ENCODE data around the gene BRMS1. TPM values are rescaled to one million over a fixed set of nuclear protein-coding genes. Genes with fewer than 3 reads are reported as not detected.
"Not testable (repeated sequence)": the region's sequence is repeated elsewhere in the genome, so short reads cannot be mapped to it uniquely, and the experiment has no call there.

The BRMS1 gene
- polyA plus RNA-seq, 1 donor (not counting 4 experiments of a cell fraction or from before 2014, with no cell fraction given): 61.4 TPM

DNA sequence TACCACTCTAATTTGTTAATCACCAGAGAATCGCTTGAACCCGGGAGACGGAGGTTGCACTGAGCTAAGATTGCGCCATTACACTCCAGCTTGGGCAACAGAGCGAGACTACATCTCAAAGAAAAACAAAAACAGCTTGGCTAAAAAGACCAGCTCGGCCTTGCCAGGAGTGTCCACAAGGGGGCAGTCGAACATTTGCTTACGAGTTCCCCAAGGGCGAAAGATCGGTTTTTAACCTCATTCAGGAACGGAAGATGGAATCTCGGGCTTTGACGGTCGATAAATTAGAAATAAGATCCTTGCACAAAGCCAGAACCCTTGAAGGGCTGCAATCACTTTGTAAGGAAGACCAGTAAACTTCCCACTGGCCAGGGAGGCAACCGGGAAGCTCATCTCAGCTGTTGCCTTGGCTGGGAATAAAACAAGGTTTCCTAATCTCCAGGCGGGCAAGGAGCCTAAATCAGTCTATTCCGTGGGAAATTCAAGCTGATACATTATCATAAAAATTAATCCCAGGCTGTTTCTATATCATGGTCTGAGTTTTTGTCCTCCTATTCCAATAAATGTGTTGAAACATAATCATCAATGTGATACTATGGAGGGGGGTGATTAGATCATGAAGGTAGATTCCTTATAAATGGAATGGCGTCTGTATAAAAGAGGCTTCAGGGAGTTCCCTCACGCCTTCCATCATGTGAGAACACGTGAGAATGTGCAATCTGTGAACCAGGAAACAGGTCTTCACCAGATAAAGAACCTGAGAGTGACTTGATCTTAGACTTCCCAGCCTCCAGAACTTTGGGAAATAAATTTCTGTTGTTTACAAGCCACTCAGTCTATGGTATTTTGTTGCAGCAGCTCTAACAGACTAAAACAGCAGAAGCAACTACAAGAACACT, 41.5 kb upstream of the BRMS1 start:
- Histone ChIP-seq H4K20me1 (ENCODE audit: control insufficient read depth, extremely low read depth, insufficient read depth, low read length) (no peaks in the 10 kb centered on the region), H3K4me2 (ENCODE audit: control insufficient read depth, extremely low read depth, insufficient read depth, low read depth, low read length) (peak overlapping the region; percentile 79), H3K79me2 (ENCODE audit: control insufficient read depth, insufficient read depth, low read length) (no peaks in the 10 kb centered on the region), H3K36me3 (ENCODE audit: control insufficient read depth in 2 of 2, extremely low read depth in 1 of 2, insufficient read depth in 2 of 2, low read length in 2 of 2) (no peaks in the 10 kb centered on the region), H3K4me3 (ENCODE audit: control insufficient read depth in 2 of 3, extremely low read depth in 1 of 3, insufficient read depth in 2 of 3, low read depth in 1 of 3, low read length in 3 of 3) (peak overlapping the region in 1 of 3 experiments; percentile 49), H3K4me1 (ENCODE audit: control insufficient read depth, extremely low read depth, insufficient read depth, low read length) (peaks cover 6% of the 10 kb centered on the region), H2AFZ (ENCODE audit: control insufficient read depth, low read length) (peak overlapping the region; percentile 82), H3K27me3 (ENCODE audit: control insufficient read depth, extremely low read depth, insufficient read depth, low read length) (no peaks in the 10 kb centered on the region), H3K27ac (ENCODE audit: control insufficient read depth, insufficient read depth, low read length) (no peak overlapping the region), H3K9me1 (ENCODE audit: control insufficient read depth, extremely low read depth, insufficient read depth, low read length) (no peaks in the 10 kb centered on the region), H3K9ac (ENCODE audit: control insufficient read depth, extremely low read depth, insufficient read depth, low read length) (peak overlapping the region; percentile 51), H3K9me3 (ENCODE audit: control insufficient read depth, low read depth, low read length) (no peaks in the 10 kb centered on the region)
- dilution Hi-C loops (cut with MboI; ENCODE audit: extremely low pct_ligation_motif_present, low sequenced_read_pairs): no loop called here
- TF ChIP-seq EZH2 (IDR thresholded peaks at IDR 0.05; ENCODE audit: low read length): no peak
- TF ChIP-seq, protein P1, sequence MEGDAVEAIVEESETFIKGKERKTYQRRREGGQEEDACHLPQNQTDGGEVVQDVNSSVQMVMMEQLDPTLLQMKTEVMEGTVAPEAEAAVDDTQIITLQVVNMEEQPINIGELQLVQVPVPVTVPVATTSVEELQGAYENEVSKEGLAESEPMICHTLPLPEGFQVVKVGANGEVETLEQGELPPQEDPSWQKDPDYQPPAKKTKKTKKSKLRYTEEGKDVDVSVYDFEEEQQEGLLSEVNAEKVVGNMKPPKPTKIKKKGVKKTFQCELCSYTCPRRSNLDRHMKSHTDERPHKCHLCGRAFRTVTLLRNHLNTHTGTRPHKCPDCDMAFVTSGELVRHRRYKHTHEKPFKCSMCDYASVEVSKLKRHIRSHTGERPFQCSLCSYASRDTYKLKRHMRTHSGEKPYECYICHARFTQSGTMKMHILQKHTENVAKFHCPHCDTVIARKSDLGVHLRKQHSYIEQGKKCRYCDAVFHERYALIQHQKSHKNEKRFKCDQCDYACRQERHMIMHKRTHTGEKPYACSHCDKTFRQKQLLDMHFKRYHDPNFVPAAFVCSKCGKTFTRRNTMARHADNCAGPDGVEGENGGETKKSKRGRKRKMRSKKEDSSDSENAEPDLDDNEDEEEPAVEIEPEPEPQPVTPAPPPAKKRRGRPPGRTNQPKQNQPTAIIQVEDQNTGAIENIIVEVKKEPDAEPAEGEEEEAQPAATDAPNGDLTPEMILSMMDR (optimal IDR thresholded peaks at IDR 0.05 in 1 of 3, IDR thresholded peaks at IDR 0.05 in 1 of 3, conservative IDR thresholded peaks at IDR 0.05 in 1 of 3; ENCODE audit: extremely low read depth in 1 of 3, insufficient read depth in 2 of 3, low read length in 3 of 3): peak; percentile 77 to 98 (median 88)
- FAIRE-seq: peak; percentile 17
- DNase-seq (ENCODE audit: low read depth, low spot score): no peak

DNA sequence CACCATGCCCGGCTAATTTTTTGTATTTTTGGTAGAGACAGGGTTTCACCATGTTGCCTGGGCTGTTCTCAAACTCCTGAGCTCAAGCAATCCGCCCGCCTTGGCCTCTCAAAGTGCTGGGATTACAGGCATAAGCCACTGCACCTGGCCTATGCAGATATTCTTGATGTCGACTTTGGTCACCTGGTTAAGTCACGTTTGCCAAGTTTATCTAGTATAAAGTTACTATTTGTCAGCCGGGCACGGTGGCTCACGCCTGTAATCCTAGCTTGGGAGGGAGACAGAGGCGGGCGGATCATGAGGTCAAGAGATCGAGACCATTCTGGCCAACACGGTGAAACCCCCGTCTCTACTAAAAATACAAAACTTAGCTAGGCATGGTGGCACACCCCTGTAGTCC, 39.4 kb upstream of the BRMS1 start:
- H3K9me3 ChIP-seq (ENCODE audit: control insufficient read depth, low read depth, low read length); H3K4me3 ChIP-seq (ENCODE audit: control insufficient read depth in 2 of 3, extremely low read depth in 1 of 3, insufficient read depth in 2 of 3, low read depth in 1 of 3, low read length in 3 of 3); DNase-seq (ENCODE audit: low read depth, low spot score); H3K27ac ChIP-seq (ENCODE audit: control insufficient read depth, insufficient read depth, low read length); H3K4me2 ChIP-seq (ENCODE audit: control insufficient read depth, extremely low read depth, insufficient read depth, low read depth, low read length); H3K9me1 ChIP-seq (ENCODE audit: control insufficient read depth, extremely low read depth, insufficient read depth, low read length); H2AFZ ChIP-seq (ENCODE audit: control insufficient read depth, low read length); H3K4me1 ChIP-seq (ENCODE audit: control insufficient read depth, extremely low read depth, insufficient read depth, low read length); H3K36me3 ChIP-seq (ENCODE audit: control insufficient read depth in 2 of 2, extremely low read depth in 1 of 2, insufficient read depth in 2 of 2, low read length in 2 of 2); H3K79me2 ChIP-seq (ENCODE audit: control insufficient read depth, insufficient read depth, low read length); H3K9ac ChIP-seq (ENCODE audit: control insufficient read depth, extremely low read depth, insufficient read depth, low read length); dilution Hi-C loops (cut with MboI; ENCODE audit: extremely low pct_ligation_motif_present, low sequenced_read_pairs); H4K20me1 ChIP-seq (ENCODE audit: control insufficient read depth, extremely low read depth, insufficient read depth, low read length); H3K27me3 ChIP-seq (ENCODE audit: control insufficient read depth, extremely low read depth, insufficient read depth, low read length); FAIRE-seq: not testable (repeated sequence)

DNA sequence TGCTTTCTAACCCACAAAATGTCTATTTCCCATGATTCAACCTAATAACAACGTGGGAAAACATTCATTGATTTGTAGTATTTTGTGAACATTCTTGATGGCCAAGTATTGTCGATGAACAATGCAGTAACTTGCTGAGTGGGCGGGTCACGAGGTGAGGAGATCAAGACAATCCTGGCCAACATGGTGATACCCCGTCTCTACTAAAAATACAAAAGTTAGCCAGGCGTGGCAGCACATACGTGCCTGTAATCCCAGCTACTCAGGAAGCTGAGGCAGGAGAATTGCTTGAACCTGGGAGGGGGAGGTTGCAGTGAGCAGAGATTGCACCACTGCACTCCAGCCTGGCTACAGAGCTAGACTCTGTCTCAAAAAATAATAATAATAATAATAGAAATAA, 35.4 kb upstream of the BRMS1 start:
- H3K9me3 ChIP-seq (ENCODE audit: control insufficient read depth, low read depth, low read length); H3K27me3 ChIP-seq (ENCODE audit: control insufficient read depth, extremely low read depth, insufficient read depth, low read length); H3K4me1 ChIP-seq (ENCODE audit: control insufficient read depth, extremely low read depth, insufficient read depth, low read length); H2AFZ ChIP-seq (ENCODE audit: control insufficient read depth, low read length); H3K79me2 ChIP-seq (ENCODE audit: control insufficient read depth, insufficient read depth, low read length); DNase-seq (ENCODE audit: low read depth, low spot score); FAIRE-seq; H3K36me3 ChIP-seq (ENCODE audit: control insufficient read depth in 2 of 2, extremely low read depth in 1 of 2, insufficient read depth in 2 of 2, low read length in 2 of 2); dilution Hi-C loops (cut with MboI; ENCODE audit: extremely low pct_ligation_motif_present, low sequenced_read_pairs); H3K27ac ChIP-seq (ENCODE audit: control insufficient read depth, insufficient read depth, low read length); H3K4me2 ChIP-seq (ENCODE audit: control insufficient read depth, extremely low read depth, insufficient read depth, low read depth, low read length); H3K9me1 ChIP-seq (ENCODE audit: control insufficient read depth, extremely low read depth, insufficient read depth, low read length); H3K4me3 ChIP-seq (ENCODE audit: control insufficient read depth in 2 of 3, extremely low read depth in 1 of 3, insufficient read depth in 2 of 3, low read depth in 1 of 3, low read length in 3 of 3); H4K20me1 ChIP-seq (ENCODE audit: control insufficient read depth, extremely low read depth, insufficient read depth, low read length); H3K9ac ChIP-seq (ENCODE audit: control insufficient read depth, extremely low read depth, insufficient read depth, low read length): not testable (repeated sequence)

DNA sequence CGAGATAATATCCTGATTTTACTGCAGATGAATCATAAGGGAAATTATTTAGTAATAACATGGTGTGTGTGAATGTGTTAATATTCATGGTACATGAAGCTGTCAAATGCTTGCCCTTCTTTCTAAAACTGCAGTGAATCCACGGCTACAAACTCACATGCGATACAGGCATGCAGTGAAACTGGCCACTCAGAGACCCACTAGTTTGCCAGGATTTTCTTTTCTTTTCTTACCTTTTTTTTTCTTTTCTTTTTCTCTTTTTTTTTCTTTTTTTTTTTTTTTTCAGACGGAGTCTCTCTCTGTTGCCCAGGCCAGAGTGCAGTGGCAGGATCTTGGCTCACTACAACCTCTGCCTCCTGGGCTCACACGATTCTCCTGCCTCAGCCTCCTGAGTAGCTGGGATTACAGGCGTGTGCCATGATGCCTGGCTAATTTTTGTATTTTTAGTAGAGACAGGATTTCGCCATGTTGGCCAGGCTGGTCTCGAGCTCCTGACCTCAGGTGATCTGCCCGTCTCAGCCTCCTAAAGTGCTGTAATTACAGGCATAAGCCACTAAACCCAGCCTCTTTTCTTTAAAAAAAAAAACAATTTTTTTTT, 28.9 kb upstream of the BRMS1 start:
- H4K20me1 ChIP-seq (ENCODE audit: control insufficient read depth, extremely low read depth, insufficient read depth, low read length); H3K79me2 ChIP-seq (ENCODE audit: control insufficient read depth, insufficient read depth, low read length); H3K4me3 ChIP-seq (ENCODE audit: control insufficient read depth in 2 of 3, extremely low read depth in 1 of 3, insufficient read depth in 2 of 3, low read depth in 1 of 3, low read length in 3 of 3); DNase-seq (ENCODE audit: low read depth, low spot score); H3K9me1 ChIP-seq (ENCODE audit: control insufficient read depth, extremely low read depth, insufficient read depth, low read length); FAIRE-seq; H3K36me3 ChIP-seq (ENCODE audit: control insufficient read depth in 2 of 2, extremely low read depth in 1 of 2, insufficient read depth in 2 of 2, low read length in 2 of 2); H3K4me2 ChIP-seq (ENCODE audit: control insufficient read depth, extremely low read depth, insufficient read depth, low read depth, low read length); dilution Hi-C loops (cut with MboI; ENCODE audit: extremely low pct_ligation_motif_present, low sequenced_read_pairs); H3K9me3 ChIP-seq (ENCODE audit: control insufficient read depth, low read depth, low read length); H3K27ac ChIP-seq (ENCODE audit: control insufficient read depth, insufficient read depth, low read length); H2AFZ ChIP-seq (ENCODE audit: control insufficient read depth, low read length); H3K27me3 ChIP-seq (ENCODE audit: control insufficient read depth, extremely low read depth, insufficient read depth, low read length); H3K4me1 ChIP-seq (ENCODE audit: control insufficient read depth, extremely low read depth, insufficient read depth, low read length); H3K9ac ChIP-seq (ENCODE audit: control insufficient read depth, extremely low read depth, insufficient read depth, low read length): not testable (repeated sequence)
